Fibroblast of skin of right biceps (primary cell): ENCODE measurements around the gene LRP1-AS.
"Not testable (repeated sequence)": the region's sequence is repeated elsewhere in the genome, so short reads cannot be mapped to it uniquely, and the experiment has no call there.

Source experiments
- DNase-seq: peaks from one replicate; pipeline ENCODE4 v3.0.0-alpha.2; 2013

Gene LRP1-AS

DNA sequence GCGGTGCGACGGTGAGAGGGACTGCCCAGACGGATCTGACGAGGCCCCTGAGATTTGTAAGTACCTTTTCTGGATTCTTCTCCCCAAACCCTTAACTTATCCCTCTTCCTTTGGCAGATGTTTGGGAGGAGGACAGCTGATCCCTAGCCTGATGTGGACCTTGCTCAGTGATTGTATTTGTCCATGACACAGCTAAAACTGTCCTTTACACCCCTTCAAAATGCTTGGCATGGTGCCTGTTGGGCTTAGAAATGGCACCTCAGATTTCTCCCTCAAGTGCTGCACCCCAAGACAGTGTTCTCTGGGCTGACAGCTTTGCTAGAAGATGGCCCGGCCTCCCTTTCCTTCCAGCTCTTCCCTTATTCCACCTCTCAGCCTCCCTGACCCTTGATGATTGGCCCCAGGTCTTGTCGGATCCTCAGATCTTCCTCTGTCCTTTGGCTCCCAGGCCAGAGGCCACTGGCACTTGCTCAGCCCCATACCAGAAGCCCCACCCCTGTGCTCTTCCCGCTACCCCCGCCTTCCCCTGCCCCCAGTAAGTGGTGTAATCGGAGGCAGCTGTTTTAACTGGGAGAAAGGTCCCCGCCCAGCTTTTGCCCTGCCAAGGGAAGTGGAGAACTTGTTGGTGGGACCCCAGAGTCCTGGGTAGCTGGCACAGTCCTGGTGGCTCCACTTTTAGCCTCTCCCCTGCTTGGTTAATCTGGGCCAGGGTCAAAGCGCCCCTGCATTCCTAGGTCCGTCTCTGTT is 8.7 kb downstream of the LRP1-AS start:
- DNase-seq, result no peak

- peak; percentile 66 for DNase-seq
Measured at GRCh38 chr12:57135527-57136326, 11.7 kb downstream of the LRP1-AS start.

DNA sequence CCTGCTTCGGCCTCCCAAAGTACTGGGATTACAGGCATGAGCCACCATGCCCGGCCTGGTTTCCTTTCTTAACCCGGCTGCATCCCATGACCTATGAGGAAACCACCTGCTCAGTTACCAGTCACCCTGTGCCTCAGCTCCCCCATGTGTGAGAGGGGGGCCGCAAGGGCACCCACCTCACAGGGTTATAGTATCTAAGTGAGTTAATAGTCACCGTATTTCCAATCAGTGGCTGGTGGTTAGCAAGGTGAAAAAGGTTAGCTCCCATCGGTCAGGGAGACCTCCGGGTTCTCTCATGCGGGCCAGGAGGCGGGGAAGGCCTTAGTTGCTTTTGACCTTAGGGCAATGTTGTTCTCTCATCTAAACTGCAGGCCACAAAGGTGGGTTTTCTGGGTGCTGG is 12.5 kb downstream of the LRP1-AS start:
- no peak for DNase-seq

DNA sequence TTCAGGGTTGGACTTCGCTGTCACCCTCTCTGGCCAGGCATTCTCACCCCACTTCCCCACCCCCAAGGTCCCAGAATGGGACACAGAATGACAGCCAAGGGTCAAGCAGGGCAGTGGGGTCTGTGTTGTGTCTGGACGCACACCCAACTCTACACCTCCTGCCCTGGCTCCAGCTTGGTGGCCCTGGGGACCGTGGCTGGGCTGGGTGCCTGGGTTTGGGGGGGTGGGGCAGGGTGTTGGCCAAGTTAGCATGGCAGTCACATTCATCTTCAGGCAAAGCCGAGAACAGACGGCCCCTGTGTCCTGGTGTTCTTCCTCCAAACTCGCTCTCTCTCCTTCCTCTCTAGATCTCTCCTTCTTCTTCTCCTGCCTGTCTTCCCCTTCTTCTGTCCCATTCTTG is 13.5 kb downstream of the LRP1-AS start:
- DNase-seq, result no peak

GRCh38 chr12:57133013-57133569 is 14.3 kb downstream of the LRP1-AS start:
- DNase-seq, result peak; percentile 85

DNA sequence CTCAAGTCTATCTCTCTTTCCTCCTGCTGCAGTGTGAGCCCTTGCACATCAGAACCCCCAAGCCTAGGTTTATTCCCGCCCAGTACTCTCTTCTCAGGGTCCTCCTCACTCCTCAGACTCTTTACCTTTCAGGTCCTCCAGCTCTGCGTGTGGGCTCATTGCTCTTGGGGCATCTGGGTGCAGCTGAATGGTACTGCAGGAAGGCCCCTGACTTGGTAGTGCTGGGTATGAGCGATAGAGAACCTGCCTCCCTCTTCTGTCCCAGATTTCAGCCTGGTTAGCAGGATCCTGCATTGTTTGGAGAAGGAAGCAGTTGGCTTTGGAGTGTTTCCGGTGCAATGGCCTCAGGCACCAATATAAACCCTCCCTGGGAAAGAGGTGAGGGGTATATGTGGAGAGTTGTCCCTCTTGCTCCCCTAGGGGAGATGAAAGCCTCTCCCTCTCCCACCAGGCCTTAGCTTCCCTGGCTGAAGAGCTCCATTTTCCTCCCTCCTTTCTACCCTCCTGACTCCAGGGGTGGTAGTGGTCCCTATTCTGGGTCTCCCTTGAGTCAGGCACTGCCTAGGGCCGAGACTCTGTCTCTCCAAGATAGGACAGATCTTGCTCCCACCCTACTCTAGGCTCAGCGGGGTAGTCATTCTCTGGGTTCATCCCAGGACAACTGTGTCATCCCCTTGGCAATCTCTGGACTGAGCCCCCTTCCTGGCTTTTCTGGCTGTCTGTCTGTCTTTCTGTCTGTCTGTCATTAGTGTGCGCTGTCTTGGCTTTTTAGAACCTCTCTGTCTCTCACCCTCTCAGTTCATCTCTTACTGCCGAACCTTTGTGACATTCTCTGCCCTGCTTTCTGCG is 15.3 kb downstream of the LRP1-AS start:
- peak; percentile 56 for DNase-seq

GRCh38 chr12:57130941-57131340 is 16.5 kb downstream of the LRP1-AS start:
- DNase-seq, result no peak

GRCh38 chr12:57129889-57130288 is 17.5 kb downstream of the LRP1-AS start:
- peak; percentile 45 for DNase-seq

GRCh38 chr12:57129321-57129842 is 18.0 kb downstream of the LRP1-AS start:
- peak; percentile 59 for DNase-seq

GRCh38 chr12:57128519-57129247 is 18.7 kb downstream of the LRP1-AS start:
- no peak for DNase-seq

DNA sequence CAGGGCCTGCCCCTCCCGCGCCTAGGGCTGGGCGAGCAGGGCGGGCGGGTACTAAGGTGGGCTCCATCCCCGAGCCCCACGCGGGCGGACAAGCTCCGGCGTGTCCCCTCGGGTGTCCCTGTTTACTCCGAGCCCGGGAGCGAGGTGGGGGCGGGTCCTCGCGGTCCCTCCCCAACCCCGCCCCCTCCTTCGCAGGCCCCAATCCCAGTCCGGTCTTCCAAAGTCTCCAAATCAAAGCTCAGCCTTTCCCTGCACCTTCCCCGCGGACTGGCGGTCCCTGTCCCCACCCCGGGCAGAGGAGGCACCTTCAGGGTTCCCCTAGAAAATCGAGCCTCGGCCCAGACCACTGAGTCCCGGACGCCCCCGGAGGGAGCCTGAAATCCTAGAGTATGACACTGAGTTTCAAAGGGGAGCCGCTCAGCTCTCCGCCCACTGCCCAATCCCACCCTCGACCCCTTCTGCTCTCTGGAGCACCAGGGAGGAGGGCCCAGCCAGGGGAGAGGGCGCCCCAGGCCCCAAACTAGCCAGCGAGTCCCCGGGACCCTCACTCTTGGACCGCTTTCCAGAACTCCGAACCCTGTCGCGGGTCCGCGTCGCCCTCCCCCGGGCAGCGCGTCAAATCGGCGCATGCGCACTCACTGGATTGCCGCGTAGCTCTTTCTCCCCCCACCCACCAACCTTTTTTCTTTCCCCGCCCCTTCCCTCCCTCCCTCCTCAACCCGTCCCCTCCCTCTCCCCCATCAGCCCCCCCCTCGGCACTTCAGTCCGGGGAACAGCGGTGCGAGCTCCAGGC is 19.5 kb downstream of the LRP1-AS start, which contains the start of gene LRP1:
TSS of gene LRP1 (plus strand) at position 758 of the 793 bp plus-strand sequence. CDS start 482 bp downstream, outside the sequence.
- peak; percentile 87 for DNase-seq

GRCh38 chr12:57127101-57127725 is 20.2 kb downstream of the LRP1-AS start:
- no peak for DNase-seq

- no peak for DNase-seq
Measured at GRCh38 chr12:57126561-57126960, 20.9 kb downstream of the LRP1-AS start.

- no peak for DNase-seq
Measured at GRCh38 chr12:57126061-57126460, 21.4 kb downstream of the LRP1-AS start.

DNA sequence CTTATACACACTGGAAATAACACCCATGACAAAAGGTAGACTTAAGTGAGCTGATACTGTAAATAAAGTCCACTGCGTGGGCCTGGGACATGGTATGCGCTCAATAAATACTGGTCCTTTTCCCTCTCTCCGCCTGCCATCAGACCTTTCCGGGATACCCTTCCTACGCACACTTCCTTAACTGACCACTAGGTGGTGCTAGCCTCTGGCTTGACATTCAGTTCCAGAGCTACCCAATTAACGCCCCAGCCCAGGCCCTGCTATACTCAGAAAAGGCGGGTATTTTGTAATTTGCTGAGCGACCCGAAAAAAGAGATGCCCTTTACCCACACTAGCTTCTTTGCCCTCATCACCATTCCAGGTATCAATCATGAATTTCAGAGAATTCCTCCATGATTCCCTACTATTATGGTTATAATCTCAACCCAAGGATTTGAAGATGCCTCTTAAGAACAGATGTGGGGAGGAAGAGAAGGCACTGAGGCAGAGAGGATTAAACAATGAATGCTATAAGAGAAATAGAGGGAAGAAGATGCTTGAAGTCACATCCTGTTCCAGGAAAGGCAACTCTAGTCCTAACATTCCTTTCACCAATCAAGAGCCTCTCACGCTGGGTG is 23.1 kb downstream of the LRP1-AS start:
- DNase-seq, result peak; percentile 75

DNA sequence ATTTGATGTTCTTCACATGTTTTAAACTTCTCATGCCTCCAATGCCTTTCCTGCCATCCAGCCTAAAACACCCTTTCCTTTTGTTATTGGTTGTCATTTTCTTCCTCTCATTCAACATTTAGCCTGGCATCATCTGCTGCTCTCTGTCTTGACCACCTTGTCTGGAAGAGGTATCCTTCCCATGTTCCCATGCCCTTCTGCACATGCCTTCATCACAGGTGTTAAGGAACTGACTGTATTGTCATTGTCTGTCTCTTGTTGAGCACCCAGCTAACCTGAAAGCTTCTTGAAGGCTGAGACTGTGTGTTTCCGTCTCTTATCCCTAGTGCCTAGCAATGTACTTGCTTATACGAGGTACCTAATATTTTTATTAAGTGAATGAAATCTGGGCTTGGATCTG is 23.6 kb downstream of the LRP1-AS start:
- DNase-seq, result no peak

DNA sequence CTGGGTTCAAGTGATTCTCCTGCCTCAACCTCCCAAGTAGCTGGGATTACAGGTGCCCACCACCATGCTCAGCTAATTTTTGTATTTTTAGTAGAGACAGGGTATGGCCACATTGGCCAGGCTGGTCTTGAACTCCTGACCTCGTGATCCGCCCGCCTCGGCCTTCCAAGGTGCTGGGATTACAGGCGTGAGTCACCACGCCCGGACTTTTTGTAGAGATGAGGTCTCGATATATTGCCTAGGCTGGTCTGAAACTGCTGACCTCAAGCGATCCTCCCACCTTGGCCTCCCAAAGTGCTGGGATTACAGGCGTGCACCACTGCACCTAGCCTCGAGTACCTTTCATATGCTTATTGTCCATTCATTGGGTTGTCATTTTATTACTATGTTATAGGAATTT is 26.7 kb downstream of the LRP1-AS start:
- DNase-seq, result not testable (repeated sequence)

GRCh38 chr12:57119294-57120085 is 27.9 kb downstream of the LRP1-AS start:
- DNase-seq, result no peak

GRCh38 chr12:57118711-57119271 is 28.6 kb downstream of the LRP1-AS start:
- peak; percentile 36 for DNase-seq
